OCI-LY1 (cell line): ENCODE measurements around the gene KRT40.

Experiments
- H2AFZ ChIP-seq: fragments of 200-600 bp; sonication (generic), shearing (Covaris generic); 2 replicates; pipeline ENCODE4 v1.6.0; 2014; ENCODE audit warnings: antibody characterized with exemption, mild to moderate bottlenecking, low read length
- H3F3A ChIP-seq: fragments of 200-600 bp; sonication (generic), shearing (Covaris generic); 2 replicates; pipeline ENCODE4 v1.6.0; 2014; ENCODE audit warnings: mild to moderate bottlenecking, antibody characterized with exemption, low read length, moderate library complexity; ENCODE audit not compliant: insufficient read depth
- H3K27ac ChIP-seq: fragments of 200-600 bp; sonication (generic); 2 replicates; pipeline ENCODE4 v1.5.1; 2014; ENCODE audit warnings: low read length, mixed run types, mild to moderate bottlenecking, low read depth; ENCODE audit not compliant: poor library complexity, severe bottlenecking
- H3K27me3 ChIP-seq: fragments of 200-600 bp; sonication (generic); 2 replicates; pipeline ENCODE4 v1.6.0; 2014; ENCODE audit warnings: antibody characterized with exemption, mild to moderate bottlenecking, low read length, moderate library complexity; ENCODE audit not compliant: insufficient read depth
- H3K36me3 ChIP-seq: fragments of 200-600 bp; sonication (generic); 2 replicates; pipeline ENCODE4 v1.6.1; 2014; ENCODE audit warnings: mild to moderate bottlenecking, antibody characterized with exemption, low read length, moderate library complexity, mixed read lengths; ENCODE audit not compliant: insufficient read depth
- H3K4me1 ChIP-seq: fragments of 200-600 bp; sonication (generic); 2 replicates; pipeline ENCODE4 v1.5.1; 2014; ENCODE audit warnings: mild to moderate bottlenecking, low read length, moderate library complexity; ENCODE audit not compliant: insufficient read depth, severe bottlenecking
- H3K4me2 ChIP-seq: fragments of 200-600 bp; sonication (generic), shearing (Covaris generic); 2 replicates; pipeline ENCODE4 v1.6.1; 2014; ENCODE audit warnings: low read length
- H3K4me3 ChIP-seq: fragments of 200-600 bp; sonication (generic); 2 replicates; pipeline ENCODE4 v1.5.1; 2014; ENCODE audit warnings: low read length, low read depth, mild to moderate bottlenecking, mixed read lengths; ENCODE audit not compliant: poor library complexity, severe bottlenecking
- H3K79me2 ChIP-seq: fragments of 200-600 bp; shearing (Covaris generic); 2 replicates; pipeline ENCODE4 v1.6.1; 2016; ENCODE audit warnings: mixed run types, low read length, mixed read lengths; ENCODE audit not compliant: insufficient read depth
- H3K9ac ChIP-seq: fragments of 200-600 bp; sonication (generic), shearing (Covaris generic); 2 replicates; pipeline ENCODE4 v1.6.1; 2014; ENCODE audit warnings: mild to moderate bottlenecking, low read length, mixed read lengths
- H3K9me2 ChIP-seq: fragments of 200-600 bp; sonication (generic), shearing (Covaris generic); 2 replicates; pipeline ENCODE4 v1.6.1; 2014; ENCODE audit warnings: low read depth, mild to moderate bottlenecking, low read length, mixed read lengths
- H3K9me3 ChIP-seq: fragments of 200-600 bp; shearing (Covaris generic); 2 replicates; pipeline ENCODE4 v1.6.1; 2014; ENCODE audit warnings: low read length, mixed read lengths
- H4K20me1 ChIP-seq: fragments of 200-600 bp; sonication (generic), shearing (Covaris generic); 2 replicates; pipeline ENCODE4 v1.6.0; 2016; ENCODE audit warnings: mild to moderate bottlenecking, low read length; ENCODE audit not compliant: insufficient read depth
- CTCF ChIP-seq: fragments of 200-600 bp; sonication (generic), shearing (Covaris generic); IDR thresholded peaks from 2 replicates; pipeline ENCODE4 v1.5.1; 2017; ENCODE audit warnings: mild to moderate bottlenecking, antibody characterized with exemption, low read length, moderate library complexity, mixed read lengths
- EZH2 ChIP-seq: fragments of 200-600 bp; sonication (generic), shearing (Covaris generic); IDR thresholded peaks from 2 replicates; pipeline ENCODE4 v1.8.0; 2017; ENCODE audit warnings: borderline replicate concordance, mixed run types, mild to moderate bottlenecking, antibody characterized with exemption, low read length, moderate library complexity, mixed read lengths

Gene KRT40

GRCh38 chr17:40945414-40945813, 38.7 kb downstream of the KRT40 start:
- Histone ChIP-seq H3K9me2 (no peaks in the 10 kb centered on the region), H3K4me2 (no peak overlapping the region), H3K36me3 (no peaks in the 10 kb centered on the region), H3K9ac (no peak overlapping the region), H2AFZ (no peak overlapping the region), H3K27me3 (no peaks in the 10 kb centered on the region; the same call in 1 of the 2 replicates), H3K9me3 (no peaks in the 10 kb centered on the region), H3K27ac (no peak overlapping the region), H3F3A (no peaks in the 10 kb centered on the region), H3K4me3 (no peak overlapping the region), H3K4me1 (no peaks in the 10 kb centered on the region), H3K79me2 (no peaks in the 10 kb centered on the region), H4K20me1 (no peaks in the 10 kb centered on the region)
- TF ChIP-seq CTCF (no peak), EZH2 (no peak)

GRCh38 chr17:40944531-40944930, 39.6 kb downstream of the KRT40 start:
- Histone ChIP-seq H3K9ac (no peak overlapping the region), H3K27me3 (no peaks in the 10 kb centered on the region; the same call in 1 of the 2 replicates), H3K36me3 (no peaks in the 10 kb centered on the region), H3K4me3 (no peak overlapping the region), H4K20me1 (no peaks in the 10 kb centered on the region), H3K4me2 (no peak overlapping the region), H3K27ac (no peak overlapping the region), H3K9me3 (no peaks in the 10 kb centered on the region), H3F3A (no peaks in the 10 kb centered on the region), H3K9me2 (no peaks in the 10 kb centered on the region), H3K79me2 (no peaks in the 10 kb centered on the region), H2AFZ (no peak overlapping the region), H3K4me1 (no peaks in the 10 kb centered on the region)
- no peak for TF ChIP-seq EZH2
- TF ChIP-seq CTCF, result no peak

- H3K79me2 ChIP-seq, result no peaks in the 10 kb centered on the region
- H3K4me2 ChIP-seq, result no peak overlapping the region
- no peaks in the 10 kb centered on the region for H3K4me1 ChIP-seq
- no peaks in the 10 kb centered on the region for H3K36me3 ChIP-seq
- no peaks in the 10 kb centered on the region for H3K9me3 ChIP-seq
- no peak overlapping the region for H3K27ac ChIP-seq
- no peaks in the 10 kb centered on the region for H4K20me1 ChIP-seq
- no peaks in the 10 kb centered on the region for H3F3A ChIP-seq
- H3K4me3 ChIP-seq, result no peak overlapping the region
- H3K27me3 ChIP-seq, result peaks cover 9% of the 10 kb centered on the region; the same call in 1 of the 2 replicates
- H2AFZ ChIP-seq, result no peak overlapping the region
- no peak overlapping the region for H3K9ac ChIP-seq
- H3K9me2 ChIP-seq, result no peaks in the 10 kb centered on the region
- no peak for TF ChIP-seq EZH2
- TF ChIP-seq CTCF, result no peak
Observed at GRCh38 chr17:40942553-40942952, 41.6 kb downstream of the KRT40 start.
